ENCODE measurements around the gene TTC13.

TTC13 gene

DNA sequence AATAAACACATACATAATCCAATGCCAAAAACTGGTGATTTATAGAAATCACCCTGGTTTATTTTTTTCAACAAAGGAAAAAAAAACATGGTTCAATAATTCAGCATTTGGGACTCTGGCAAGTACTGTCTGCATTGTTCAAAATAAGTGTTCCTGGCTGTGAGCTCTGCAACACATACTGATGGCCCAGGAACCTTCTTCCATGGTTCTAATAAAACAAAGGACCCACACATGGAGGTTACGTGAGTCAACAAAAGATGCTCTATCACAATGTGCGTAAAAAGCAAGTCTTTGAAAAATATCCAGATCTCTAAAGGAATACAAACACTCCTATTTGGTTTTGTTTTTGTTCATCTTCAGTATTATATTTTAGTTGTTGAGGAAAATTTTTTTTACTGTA is 72.4 kb downstream of the TTC13 start:
- DNase-seq (ENCODE audit: low read depth in 2 of 2) = no peak

DNA sequence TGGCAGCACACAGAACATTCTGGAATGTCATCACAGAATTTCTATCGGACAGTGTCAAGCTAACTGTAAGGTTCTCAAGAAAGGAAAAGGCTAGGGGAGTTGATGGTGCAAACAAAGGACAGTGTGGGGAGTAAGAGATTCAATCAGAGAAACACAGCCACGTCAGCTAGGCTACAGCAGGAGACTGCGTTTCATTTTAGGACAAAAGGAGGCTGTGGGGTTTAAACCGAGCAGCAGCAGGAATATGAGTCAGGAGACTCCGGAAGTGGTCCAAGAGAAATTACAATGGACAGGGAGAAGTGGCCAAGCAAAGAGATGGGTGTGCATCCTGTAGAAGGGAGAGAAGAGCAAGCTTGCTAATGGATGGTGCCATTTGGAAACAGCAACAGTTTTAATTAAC is 72.9 kb downstream of the TTC13 start:
- DNase-seq (ENCODE audit: low read depth in 2 of 2) = no peak

GRCh38 chr1:230902349-230902923 is 76.2 kb downstream of the TTC13 start:
- no peak for DNase-seq (ENCODE audit: low read depth in 2 of 2)

GRCh38 chr1:230901671-230902070 is 77.0 kb downstream of the TTC13 start:
- no peak for DNase-seq (ENCODE audit: low read depth in 2 of 2)

DNA sequence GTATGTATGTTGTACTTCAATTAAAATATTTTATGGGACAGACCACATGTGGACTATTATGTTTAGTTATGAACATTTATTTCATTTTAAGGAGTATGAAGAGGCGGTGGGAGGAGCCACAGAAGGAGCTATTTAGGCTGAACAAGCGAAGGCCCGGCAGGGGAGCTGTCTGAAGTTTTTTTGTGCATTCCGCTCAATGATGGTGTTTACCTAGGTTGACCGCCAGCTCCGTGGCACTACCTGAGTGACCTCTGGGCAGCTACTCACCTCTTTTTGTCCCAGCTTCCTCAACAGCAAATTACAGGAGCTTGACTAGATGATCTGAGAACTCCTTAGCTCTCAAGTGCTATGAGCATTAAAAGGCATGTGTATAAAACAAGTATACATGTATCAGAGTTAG is 77.7 kb downstream of the TTC13 start:
- no peak for DNase-seq (ENCODE audit: low read depth in 2 of 2)

GRCh38 chr1:230899841-230900251 is 78.8 kb downstream of the TTC13 start:
- DNase-seq (ENCODE audit: low read depth in 2 of 2) = no peak

DNA sequence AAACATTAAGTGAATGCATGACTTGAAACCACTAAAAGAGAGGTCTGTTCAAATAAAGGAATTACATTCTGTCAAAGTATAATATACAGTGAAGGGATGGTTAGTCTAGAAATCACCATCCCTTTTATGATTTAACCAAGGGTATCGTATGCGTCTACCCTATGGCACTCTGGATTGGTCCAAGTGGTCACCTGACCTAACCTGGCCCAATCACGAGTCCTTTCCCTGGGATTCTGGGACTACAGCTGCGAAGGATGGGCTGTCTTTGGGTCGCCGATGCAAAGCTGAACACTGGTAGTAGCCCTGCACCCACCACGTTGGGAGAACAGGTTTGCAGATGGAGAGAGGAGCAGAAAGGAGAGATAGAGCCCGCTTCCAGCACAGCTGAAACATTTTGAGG is 79.9 kb downstream of the TTC13 start:
- no peak for DNase-seq (ENCODE audit: low read depth in 2 of 2)

DNA sequence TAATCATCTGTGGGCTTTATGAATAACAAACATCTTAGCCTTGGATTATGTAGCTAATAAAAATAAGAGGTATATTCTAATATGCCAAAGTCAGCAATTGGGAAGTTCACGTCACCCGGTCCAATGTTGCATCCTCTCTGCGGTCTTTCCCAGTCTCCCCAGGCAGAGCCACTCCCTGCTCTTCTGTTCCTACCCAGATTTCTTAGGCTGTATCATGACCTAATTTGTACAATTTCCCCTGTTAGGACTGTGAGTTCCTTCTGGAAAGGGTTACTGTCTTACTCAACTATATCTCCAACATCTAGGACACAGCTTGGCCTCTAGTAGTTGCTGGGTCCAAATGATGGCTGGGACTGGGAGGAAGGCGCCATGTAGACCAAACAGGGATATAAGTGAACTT is 80.5 kb downstream of the TTC13 start:
- DNase-seq (ENCODE audit: low read depth in 2 of 2) = no peak

GRCh38 chr1:230896779-230897178 is 81.9 kb downstream of the TTC13 start:
- no peak for DNase-seq (ENCODE audit: low read depth in 2 of 2)

- no peak for DNase-seq (ENCODE audit: low read depth in 2 of 2)
These were observed 83.2 kb downstream of the TTC13 start for GRCh38 chr1:230895452-230895851.

DNA sequence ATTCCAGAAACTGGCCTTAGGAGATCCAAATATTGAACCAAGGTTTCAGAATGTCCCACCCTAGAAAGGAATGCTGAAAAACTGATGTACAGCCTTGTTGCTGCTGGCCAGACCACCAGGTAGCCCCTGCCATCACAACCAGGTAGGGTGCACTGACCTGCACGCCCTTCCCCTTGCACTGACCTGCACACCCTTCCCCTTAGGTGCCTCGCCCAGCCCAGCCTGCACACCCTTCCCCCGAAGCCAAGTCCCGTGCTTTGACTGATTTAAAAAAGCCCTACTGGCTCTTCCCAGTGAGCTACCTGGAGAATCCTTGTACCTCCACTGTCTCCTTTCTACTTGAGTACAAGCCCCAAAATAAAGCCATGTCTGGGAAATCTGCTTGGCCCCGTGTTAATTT is 84.0 kb downstream of the TTC13 start:
- DNase-seq (ENCODE audit: low read depth in 2 of 2) = no peak

DNA sequence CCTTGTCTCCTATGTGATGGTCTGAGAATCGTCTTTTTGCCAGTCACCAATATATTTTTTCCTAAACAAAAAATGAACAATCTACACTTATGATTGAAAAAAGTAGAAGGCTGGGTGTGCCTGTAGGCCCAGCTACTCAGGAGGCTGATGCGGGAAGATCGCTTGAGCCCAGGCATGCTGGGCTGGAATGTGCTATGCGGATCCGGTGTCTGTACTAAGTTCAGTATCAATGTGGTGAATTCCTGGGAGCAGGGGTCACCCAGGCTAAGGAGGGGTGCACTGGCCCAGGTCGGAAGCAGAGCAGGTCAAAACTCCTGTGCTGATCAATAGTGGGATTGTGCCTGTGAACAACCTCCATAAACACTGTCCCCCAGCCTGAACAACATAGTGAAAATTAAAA is 84.6 kb downstream of the TTC13 start:
- DNase-seq (ENCODE audit: low read depth in 2 of 2) = no peak

DNA sequence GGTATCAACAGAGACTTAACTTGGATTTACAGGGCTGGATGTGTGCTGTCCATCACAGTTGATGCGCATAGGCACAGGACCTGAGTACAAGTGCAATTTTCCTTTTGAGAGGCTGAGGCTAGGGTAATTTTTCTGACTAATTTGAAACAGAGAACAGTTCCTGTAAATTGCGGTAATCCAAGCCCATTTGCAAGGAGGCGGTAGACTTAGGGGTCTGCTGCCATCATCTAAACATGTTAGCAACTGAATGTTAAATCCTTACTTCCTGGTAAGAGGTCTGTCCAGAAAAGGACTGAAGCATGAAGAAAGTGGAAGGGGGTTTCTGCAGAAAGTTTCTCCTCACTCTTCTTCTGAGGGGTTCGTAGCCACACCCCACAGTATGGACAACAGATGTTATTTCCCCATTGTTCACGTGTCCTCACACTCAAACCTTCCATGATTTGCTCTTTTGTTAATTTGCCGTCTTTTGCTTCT is 86.6 kb downstream of the TTC13 start:
- no peak for DNase-seq (ENCODE audit: low read depth in 2 of 2)

GRCh38 chr1:230891413-230891812 is 87.2 kb downstream of the TTC13 start:
- DNase-seq (ENCODE audit: low read depth in 2 of 2) = no peak

- no peak for DNase-seq (ENCODE audit: low read depth in 2 of 2)
These were observed 94.0 kb downstream of the TTC13 start for GRCh38 chr1:230884646-230885045.

DNA sequence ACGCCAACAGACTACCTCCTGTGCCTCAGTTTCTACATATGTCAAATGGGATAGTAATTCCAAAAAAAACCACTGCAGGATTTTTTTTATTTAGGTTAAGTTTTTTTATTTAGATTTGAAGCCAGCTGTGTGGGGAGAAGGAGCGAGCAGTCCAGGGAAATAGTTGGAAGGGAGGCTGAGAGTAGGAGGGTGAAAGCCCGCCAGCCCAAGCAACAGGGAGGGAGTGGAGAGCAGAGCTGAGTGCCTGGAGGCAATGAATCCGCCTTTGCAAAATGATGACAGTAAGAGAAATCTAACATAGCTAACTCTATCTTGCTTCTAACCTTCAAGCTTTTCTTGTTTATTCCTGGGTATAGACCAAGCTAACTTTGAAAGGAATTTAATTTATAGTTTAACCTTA is 94.7 kb downstream of the TTC13 start:
- DNase-seq (ENCODE audit: low read depth in 2 of 2) = no peak

- DNase-seq (ENCODE audit: low read depth in 2 of 2) = no peak
These were observed 98.9 kb downstream of the TTC13 start for GRCh38 chr1:230879778-230880177.

DNA sequence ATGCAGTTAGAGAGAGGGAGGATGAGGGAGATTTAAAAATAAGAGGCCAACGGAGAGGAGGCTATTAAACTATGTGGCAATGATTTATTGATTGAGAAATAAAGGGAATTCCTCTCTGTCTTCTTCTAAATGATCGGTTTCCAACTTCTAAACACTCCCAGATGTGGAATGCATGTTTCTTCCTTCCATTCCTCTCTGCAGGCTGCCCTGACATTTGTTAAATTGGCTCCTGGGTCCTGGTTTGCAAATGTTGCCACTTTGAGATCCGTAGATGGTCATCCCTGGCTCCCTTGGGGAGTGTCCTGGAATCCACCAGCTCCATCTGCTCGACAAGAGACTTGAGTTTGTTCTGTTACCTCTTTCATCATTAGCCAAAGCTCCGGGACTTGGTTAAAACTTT is 100.1 kb downstream of the TTC13 start:
- DNase-seq (ENCODE audit: low read depth in 2 of 2) = no peak

GRCh38 chr1:230877924-230878590 is 100.6 kb downstream of the TTC13 start:
- no peak for DNase-seq (ENCODE audit: low read depth in 2 of 2)

GRCh38 chr1:230877146-230877923 is 101.3 kb downstream of the TTC13 start:
- DNase-seq (ENCODE audit: low read depth in 2 of 2) = no peak

DNA sequence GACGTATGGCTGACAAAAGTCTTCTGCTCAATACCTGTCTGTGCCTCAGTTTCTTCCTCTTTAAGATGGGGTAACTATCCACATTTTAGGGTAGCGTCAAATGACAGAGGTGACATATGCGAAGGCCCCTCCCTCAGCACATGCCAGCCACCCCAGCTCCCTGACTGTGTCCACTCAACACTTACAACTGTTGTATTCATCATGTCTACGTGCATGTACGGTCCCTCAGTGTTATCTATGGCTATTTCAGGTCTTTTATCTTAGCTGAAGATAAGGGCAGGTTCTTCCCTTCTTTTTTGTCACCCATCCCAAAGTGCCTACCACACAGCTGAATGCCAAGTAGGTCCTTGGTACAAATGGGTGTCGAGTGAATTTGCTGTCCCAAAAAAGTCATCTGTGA is 102.0 kb downstream of the TTC13 start:
- no peak for DNase-seq (ENCODE audit: low read depth in 2 of 2)

DNA sequence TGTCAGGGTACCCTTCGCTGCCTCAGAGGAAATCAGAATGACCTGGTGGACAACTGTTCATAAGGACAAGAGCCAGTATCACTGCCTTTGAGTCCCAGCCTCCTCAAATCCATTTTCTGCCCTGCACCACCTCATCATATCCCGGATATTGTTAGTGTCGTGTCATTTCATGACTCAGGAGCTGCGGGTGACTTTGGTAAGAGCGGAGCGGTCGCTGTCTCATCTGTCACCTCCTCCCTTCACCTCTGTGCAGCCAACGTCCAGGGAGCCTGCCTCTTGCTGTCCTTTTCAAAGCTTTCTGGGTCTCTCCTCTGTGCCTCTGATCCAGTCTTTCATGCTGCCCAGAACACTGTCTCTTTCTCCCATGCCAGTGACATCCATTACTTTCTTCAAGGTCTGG is 103.3 kb downstream of the TTC13 start:
- DNase-seq (ENCODE audit: low read depth in 2 of 2) = no peak

DNA sequence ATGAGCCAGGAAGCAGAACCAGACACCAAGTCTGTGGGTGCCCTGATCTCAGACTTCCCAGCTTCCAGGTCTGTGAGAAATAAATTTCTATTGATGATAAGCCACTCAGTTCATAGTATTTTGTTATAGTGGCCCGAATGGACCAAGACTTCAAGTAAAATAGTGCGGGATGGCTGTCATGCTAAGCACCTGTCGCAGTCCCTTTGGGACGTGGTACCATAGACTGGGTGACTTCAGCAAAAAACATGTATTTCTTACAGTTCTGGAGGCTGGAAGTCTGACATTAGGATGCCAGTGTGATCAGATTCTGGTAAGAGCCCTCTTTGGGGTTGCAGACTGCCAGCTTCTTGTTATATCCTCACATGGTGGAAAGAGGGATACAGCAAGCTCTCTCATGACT is 107.7 kb downstream of the TTC13 start:
- DNase-seq (ENCODE audit: low read depth in 2 of 2) = no peak

All from stimulated activated CD8-positive, alpha-beta memory T cell treated with anti-CD3 and anti-CD28 coated beads, Interleukin-15, amount 100 ng/mL, for 48 hours (primary cell).